ENCODE results near the gene CD300E.

CD300E gene

DNA sequence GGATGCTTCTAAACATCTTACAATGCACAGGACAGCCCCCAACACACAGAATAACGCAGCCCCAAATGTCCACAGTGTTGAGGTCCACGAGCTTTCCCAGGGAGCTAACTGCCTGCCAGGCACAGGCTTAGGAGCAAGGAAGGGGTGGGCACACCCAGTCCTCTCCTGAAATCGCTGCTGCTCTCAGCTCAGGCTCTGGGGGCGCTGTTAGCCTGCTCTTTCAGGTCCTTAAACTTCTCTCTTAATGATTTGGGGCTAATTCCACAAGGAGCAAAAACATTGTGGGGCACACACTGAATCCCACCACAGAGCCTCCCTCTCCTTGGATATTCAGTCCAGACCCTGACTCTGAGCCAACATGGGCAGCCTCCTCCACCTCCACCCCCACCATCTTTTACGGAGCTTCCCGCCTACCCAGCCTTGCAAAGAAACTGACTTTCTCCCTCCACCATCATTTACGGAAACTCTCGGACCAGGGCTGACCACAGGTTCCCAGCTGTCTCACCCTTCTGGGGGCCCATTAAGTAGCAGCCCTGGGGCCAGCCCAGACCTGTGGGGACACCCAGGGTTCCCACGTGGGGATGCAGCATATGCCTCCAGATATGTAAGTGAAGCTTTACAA is 57.3 kb downstream of the CD300E start:
- no peaks in the 10 kb centered on the region for H3K36me3 Mint-ChIP-seq (ENCODE audit: low read depth)
- peak; percentile 59 for DNase-seq
- peaks cover 38% of the 10 kb centered on the region for H3K27me3 Mint-ChIP-seq (ENCODE audit: low read depth, poor library complexity)
- no peak overlapping the region for H3K27ac Mint-ChIP-seq
- H3K9me3 Mint-ChIP-seq: no peaks in the 10 kb centered on the region
- no peaks in the 10 kb centered on the region for H3K4me1 Mint-ChIP-seq
- H3K4me3 Mint-ChIP-seq: no peak overlapping the region
- TF ChIP-seq, protein P1, sequence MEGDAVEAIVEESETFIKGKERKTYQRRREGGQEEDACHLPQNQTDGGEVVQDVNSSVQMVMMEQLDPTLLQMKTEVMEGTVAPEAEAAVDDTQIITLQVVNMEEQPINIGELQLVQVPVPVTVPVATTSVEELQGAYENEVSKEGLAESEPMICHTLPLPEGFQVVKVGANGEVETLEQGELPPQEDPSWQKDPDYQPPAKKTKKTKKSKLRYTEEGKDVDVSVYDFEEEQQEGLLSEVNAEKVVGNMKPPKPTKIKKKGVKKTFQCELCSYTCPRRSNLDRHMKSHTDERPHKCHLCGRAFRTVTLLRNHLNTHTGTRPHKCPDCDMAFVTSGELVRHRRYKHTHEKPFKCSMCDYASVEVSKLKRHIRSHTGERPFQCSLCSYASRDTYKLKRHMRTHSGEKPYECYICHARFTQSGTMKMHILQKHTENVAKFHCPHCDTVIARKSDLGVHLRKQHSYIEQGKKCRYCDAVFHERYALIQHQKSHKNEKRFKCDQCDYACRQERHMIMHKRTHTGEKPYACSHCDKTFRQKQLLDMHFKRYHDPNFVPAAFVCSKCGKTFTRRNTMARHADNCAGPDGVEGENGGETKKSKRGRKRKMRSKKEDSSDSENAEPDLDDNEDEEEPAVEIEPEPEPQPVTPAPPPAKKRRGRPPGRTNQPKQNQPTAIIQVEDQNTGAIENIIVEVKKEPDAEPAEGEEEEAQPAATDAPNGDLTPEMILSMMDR (IDR thresholded peaks at IDR 0.05): peak; percentile 62

DNA sequence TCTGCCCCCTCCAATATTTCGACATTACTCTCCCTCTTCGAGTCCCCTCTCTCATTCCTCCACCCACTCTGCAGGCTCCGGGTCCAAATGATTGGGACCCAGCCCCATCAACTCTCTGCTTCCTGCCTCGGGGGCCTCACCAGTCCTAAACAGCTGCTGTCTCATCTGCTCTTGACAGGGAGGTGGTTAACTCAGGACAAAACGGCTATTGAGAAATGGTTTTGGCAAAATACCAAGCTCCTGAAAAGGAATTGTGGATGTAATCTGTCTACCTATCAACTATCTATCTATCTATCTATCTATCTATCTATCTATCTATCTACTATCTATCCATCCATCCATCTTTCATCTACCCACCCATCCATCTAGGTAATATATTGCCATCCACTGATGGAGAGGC is 58.4 kb downstream of the CD300E start:
- TF ChIP-seq, protein P1 (IDR thresholded peaks at IDR 0.05): no peak
- H3K27me3 Mint-ChIP-seq (ENCODE audit: low read depth, poor library complexity): peaks cover 38% of the 10 kb centered on the region
- H3K4me1 Mint-ChIP-seq: no peaks in the 10 kb centered on the region
- no peak overlapping the region for H3K27ac Mint-ChIP-seq
- no peaks in the 10 kb centered on the region for H3K9me3 Mint-ChIP-seq
- no peaks in the 10 kb centered on the region for H3K36me3 Mint-ChIP-seq (ENCODE audit: low read depth)
- DNase-seq: no peak
- H3K4me3 Mint-ChIP-seq: no peak overlapping the region

- H3K9me3 Mint-ChIP-seq: peaks cover 11% of the 10 kb centered on the region
- H3K27ac Mint-ChIP-seq: no peak overlapping the region
- no peak for DNase-seq
- no peak overlapping the region for H3K4me3 Mint-ChIP-seq
- H3K4me1 Mint-ChIP-seq: no peaks in the 10 kb centered on the region
- no peaks in the 10 kb centered on the region for H3K36me3 Mint-ChIP-seq (ENCODE audit: low read depth)
- H3K27me3 Mint-ChIP-seq (ENCODE audit: low read depth, poor library complexity): peaks cover 34% of the 10 kb centered on the region
- TF ChIP-seq, protein P1 (IDR thresholded peaks at IDR 0.05): no peak
Measured at GRCh38 chr17:74563358-74563757, 60.2 kb downstream of the CD300E start.

- no peaks in the 10 kb centered on the region for H3K4me1 Mint-ChIP-seq
- no peaks in the 10 kb centered on the region for H3K36me3 Mint-ChIP-seq (ENCODE audit: low read depth)
- TF ChIP-seq, protein P1 (IDR thresholded peaks at IDR 0.05): no peak
- H3K4me3 Mint-ChIP-seq: no peak overlapping the region
- H3K27ac Mint-ChIP-seq: no peak overlapping the region
- peaks cover 31% of the 10 kb centered on the region for H3K27me3 Mint-ChIP-seq (ENCODE audit: low read depth, poor library complexity)
- DNase-seq: no peak
- H3K9me3 Mint-ChIP-seq: peaks cover 23% of the 10 kb centered on the region
Measured at GRCh38 chr17:74561586-74561985, 62.0 kb downstream of the CD300E start.

Measured in nephron progenitor cell (in vitro differentiated cells).